NCI-H1436 treated with DMSO at 0.1 percent for 48 hours (cell line): ENCODE measurements around the gene ZNF326.
"Not testable (repeated sequence)": the region's sequence is repeated elsewhere in the genome, so short reads cannot be mapped to it uniquely, and the experiment has no call there.

Source experiments
- DNase-seq: peaks from one replicate; lab custom pipeline; 2025; lab: John Stamatoyannopoulos, UW

Gene ZNF326

GRCh38 chr1:89966656-89967055 lies 28.3 kb upstream of the ZNF326 start:
- no peak for DNase-seq

GRCh38 chr1:89971600-89971999 lies 23.3 kb upstream of the ZNF326 start:
- DNase-seq = no peak

- DNase-seq = no peak
These were observed 22.9 kb upstream of the ZNF326 start for GRCh38 chr1:89972024-89972423.

- no peak for DNase-seq
These were observed 21.3 kb upstream of the ZNF326 start for GRCh38 chr1:89973471-89974127.

GRCh38 chr1:89974256-89974655 lies 20.7 kb upstream of the ZNF326 start:
- no peak for DNase-seq

GRCh38 chr1:89974696-89975470 lies 20.0 kb upstream of the ZNF326 start:
- DNase-seq = no peak

GRCh38 chr1:89975540-89976125 lies 19.3 kb upstream of the ZNF326 start:
- DNase-seq = no peak

- DNase-seq = no peak
These were observed 16.2 kb upstream of the ZNF326 start for GRCh38 chr1:89978755-89979154.

- DNase-seq = peak; percentile 89
These were observed 14.3 kb upstream of the ZNF326 start for GRCh38 chr1:89980605-89981004.

- DNase-seq = not testable (repeated sequence)
These were observed 12.1 kb upstream of the ZNF326 start for GRCh38 chr1:89982846-89983245.

- DNase-seq = not testable (repeated sequence)
These were observed 10.3 kb upstream of the ZNF326 start for GRCh38 chr1:89984564-89985116.

- DNase-seq = peak; percentile 84
These were observed 8.9 kb upstream of the ZNF326 start for GRCh38 chr1:89986020-89986419.

- peak; percentile 58 for DNase-seq
These were observed 7.6 kb upstream of the ZNF326 start for GRCh38 chr1:89987159-89987819.

- DNase-seq = no peak
These were observed 5.8 kb upstream of the ZNF326 start for GRCh38 chr1:89989099-89989498.

- no peak for DNase-seq
These were observed 5.1 kb upstream of the ZNF326 start for GRCh38 chr1:89989799-89990198.

- no peak for DNase-seq
These were observed 3.7 kb upstream of the ZNF326 start for GRCh38 chr1:89990976-89991831.

GRCh38 chr1:89993541-89993940 lies 1.4 kb upstream of the ZNF326 start:
- no peak for DNase-seq

GRCh38 chr1:89994231-89994804 lies 592 bp upstream of the ZNF326 start:
- DNase-seq = no peak

GRCh38 chr1:89995598-89996449 lies 914 bp downstream of the ZNF326 start:
- DNase-seq = no peak
